ENCODE measurements around the gene WFIKKN1. TPM values are rescaled to one million over a fixed set of nuclear protein-coding genes. Genes with fewer than 3 reads are reported as not detected.
A peak's percentile ranks its signal among the peaks of the same experiment; 100 is the strongest.

Gene WFIKKN1
- total and polyA plus RNA-seq, 2 of the 13 experiments (the other 11 are each of a cell fraction or from before 2014, with no cell fraction given): 1.7 to 4.9 TPM

GRCh38 chr16:642189-643049 is 11.6 kb downstream of the WFIKKN1 start (continued):
- TF ChIP-seq DR1 (CRISPR knock-in tag; IDR thresholded peaks at IDR 0.05) (no peak; the same call in 1 of the 2 replicates), ZNF607 (CRISPR knock-in tag; IDR thresholded peaks at IDR 0.05; ENCODE audit: borderline replicate concordance) (peak; percentile 27; the same call in 1 of the 2 replicates), ZNF589 (CRISPR knock-in tag; conservative IDR thresholded peaks at IDR 0.05) (no peak), SMAD3 (CRISPR knock-in tag; IDR thresholded peaks at IDR 0.05) (no peak), KDM6A (CRISPR knock-in tag; IDR thresholded peaks at IDR 0.05; ENCODE audit: low read depth) (no peak), ZBTB3 (CRISPR knock-in tag; IDR thresholded peaks at IDR 0.05; ENCODE audit: borderline replicate concordance, low read depth) (0 out of 2 replicates have a peak, but pooled peaks have one; percentile 48), ZNF629 (CRISPR knock-in tag; conservative IDR thresholded peaks at IDR 0.05) (no peak), ASH2L (IDR thresholded peaks at IDR 0.05; ENCODE audit: insufficient read length, low read depth, low read length) (peak; percentile 26), ZNF841 (CRISPR knock-in tag; IDR thresholded peaks at IDR 0.05; ENCODE audit: borderline replicate concordance) (no peak), HOXA7 (CRISPR knock-in tag; IDR thresholded peaks at IDR 0.05) (no peak), ZNF326 (CRISPR knock-in tag; IDR thresholded peaks at IDR 0.05; ENCODE audit: borderline replicate concordance) (no peak), NR2F6 (IDR thresholded peaks at IDR 0.05) (peak; percentile 60), NR2F6 (CRISPR knock-in tag; IDR thresholded peaks at IDR 0.05) (no peak; the same call in 1 of the 2 replicates), ZFP36L2 (CRISPR knock-in tag; IDR thresholded peaks at IDR 0.05) (no peak), SKIL (CRISPR knock-in tag; IDR thresholded peaks at IDR 0.05; ENCODE audit: borderline replicate concordance) (no peak; the same call in 1 of the 2 replicates), XBP1 (CRISPR knock-in tag; IDR thresholded peaks at IDR 0.05) (no peak), ARID2 (CRISPR knock-in tag; IDR thresholded peaks at IDR 0.05; ENCODE audit: borderline replicate concordance) (no peak), ZNF207 (IDR thresholded peaks at IDR 0.05; ENCODE audit: borderline replicate concordance) (no peak), ETV5 (CRISPR knock-in tag; IDR thresholded peaks at IDR 0.05; ENCODE audit: borderline replicate concordance) (peak; percentile 66), SMARCC2 (IDR thresholded peaks at IDR 0.05) (no peak), ZNF510 (CRISPR knock-in tag; IDR thresholded peaks at IDR 0.05; ENCODE audit: low read depth) (no peak), ZFP90 (CRISPR knock-in tag; IDR thresholded peaks at IDR 0.05; ENCODE audit: borderline replicate concordance) (peak; percentile 24; the same call in 1 of the 2 replicates)
- TF ChIP-seq, protein P1, sequence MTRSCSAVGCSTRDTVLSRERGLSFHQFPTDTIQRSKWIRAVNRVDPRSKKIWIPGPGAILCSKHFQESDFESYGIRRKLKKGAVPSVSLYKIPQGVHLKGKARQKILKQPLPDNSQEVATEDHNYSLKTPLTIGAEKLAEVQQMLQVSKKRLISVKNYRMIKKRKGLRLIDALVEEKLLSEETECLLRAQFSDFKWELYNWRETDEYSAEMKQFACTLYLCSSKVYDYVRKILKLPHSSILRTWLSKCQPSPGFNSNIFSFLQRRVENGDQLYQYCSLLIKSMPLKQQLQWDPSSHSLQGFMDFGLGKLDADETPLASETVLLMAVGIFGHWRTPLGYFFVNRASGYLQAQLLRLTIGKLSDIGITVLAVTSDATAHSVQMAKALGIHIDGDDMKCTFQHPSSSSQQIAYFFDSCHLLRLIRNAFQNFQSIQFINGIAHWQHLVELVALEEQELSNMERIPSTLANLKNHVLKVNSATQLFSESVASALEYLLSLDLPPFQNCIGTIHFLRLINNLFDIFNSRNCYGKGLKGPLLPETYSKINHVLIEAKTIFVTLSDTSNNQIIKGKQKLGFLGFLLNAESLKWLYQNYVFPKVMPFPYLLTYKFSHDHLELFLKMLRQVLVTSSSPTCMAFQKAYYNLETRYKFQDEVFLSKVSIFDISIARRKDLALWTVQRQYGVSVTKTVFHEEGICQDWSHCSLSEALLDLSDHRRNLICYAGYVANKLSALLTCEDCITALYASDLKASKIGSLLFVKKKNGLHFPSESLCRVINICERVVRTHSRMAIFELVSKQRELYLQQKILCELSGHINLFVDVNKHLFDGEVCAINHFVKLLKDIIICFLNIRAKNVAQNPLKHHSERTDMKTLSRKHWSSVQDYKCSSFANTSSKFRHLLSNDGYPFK (CRISPR knock-in tag; IDR thresholded peaks at IDR 0.05; ENCODE audit: borderline replicate concordance): 0 out of 2 replicates have a peak, but pooled peaks have one; percentile 25
